GM23338 (cell line): ENCODE data around the gene RBL2.

Experiments used
- CTCF ChIP-seq, 2 experiments: fragments of 200-600 bp in 1 of 2; sonication (generic) in 1 of 2; conservative IDR thresholded peaks; 2 replicates each; pipeline versions ENCODE4 v1.5.1 to v1.6.1; 2016 to 2017; ENCODE audit warnings: antibody characterized with exemption in 2 of 2, low read depth in 2 of 2, mild to moderate bottlenecking in 2 of 2, moderate library complexity in 1 of 2
- EZH2 ChIP-seq: fragments of 200-600 bp; sonication (generic); IDR thresholded peaks from one replicate; pipeline ENCODE4 v1.8.0; 2017; ENCODE audit warnings: antibody characterized with exemption, mild to moderate bottlenecking, low read depth; ENCODE audit not compliant: unreplicated experiment
- EZH2phosphoT487 ChIP-seq: fragments of 200-600 bp; sonication (generic); IDR thresholded peaks from one replicate; pipeline ENCODE4 v1.8.1; 2018; ENCODE audit warnings: antibody characterized with exemption; ENCODE audit not compliant: unreplicated experiment
- JUNB ChIP-seq: IDR thresholded peaks from one replicate; pipeline ENCODE4 v1.6.1; 2016; ENCODE audit warnings: antibody characterized with exemption; ENCODE audit not compliant: unreplicated experiment
- POLR2AphosphoS5 ChIP-seq: IDR thresholded peaks from 2 replicates; pipeline ENCODE4 v1.6.1; 2016; ENCODE audit warnings: antibody characterized with exemption, low read depth
- TF ChIP-seq, protein P1 (sequence below): IDR thresholded peaks from one replicate; pipeline ENCODE4 v1.6.1; 2018; ENCODE audit warnings: antibody characterized with exemption; ENCODE audit not compliant: unreplicated experiment

GRCh38 chr16:53412549-53412948 is 21.7 kb upstream of the RBL2 start:
- no peak for TF ChIP-seq CTCF (conservative IDR thresholded peaks at IDR 0.05; ENCODE audit: low read depth in 2 of 2)
- TF ChIP-seq POLR2AphosphoS5, result no peak
- TF ChIP-seq EZH2, result no peak
- TF ChIP-seq, protein P1, sequence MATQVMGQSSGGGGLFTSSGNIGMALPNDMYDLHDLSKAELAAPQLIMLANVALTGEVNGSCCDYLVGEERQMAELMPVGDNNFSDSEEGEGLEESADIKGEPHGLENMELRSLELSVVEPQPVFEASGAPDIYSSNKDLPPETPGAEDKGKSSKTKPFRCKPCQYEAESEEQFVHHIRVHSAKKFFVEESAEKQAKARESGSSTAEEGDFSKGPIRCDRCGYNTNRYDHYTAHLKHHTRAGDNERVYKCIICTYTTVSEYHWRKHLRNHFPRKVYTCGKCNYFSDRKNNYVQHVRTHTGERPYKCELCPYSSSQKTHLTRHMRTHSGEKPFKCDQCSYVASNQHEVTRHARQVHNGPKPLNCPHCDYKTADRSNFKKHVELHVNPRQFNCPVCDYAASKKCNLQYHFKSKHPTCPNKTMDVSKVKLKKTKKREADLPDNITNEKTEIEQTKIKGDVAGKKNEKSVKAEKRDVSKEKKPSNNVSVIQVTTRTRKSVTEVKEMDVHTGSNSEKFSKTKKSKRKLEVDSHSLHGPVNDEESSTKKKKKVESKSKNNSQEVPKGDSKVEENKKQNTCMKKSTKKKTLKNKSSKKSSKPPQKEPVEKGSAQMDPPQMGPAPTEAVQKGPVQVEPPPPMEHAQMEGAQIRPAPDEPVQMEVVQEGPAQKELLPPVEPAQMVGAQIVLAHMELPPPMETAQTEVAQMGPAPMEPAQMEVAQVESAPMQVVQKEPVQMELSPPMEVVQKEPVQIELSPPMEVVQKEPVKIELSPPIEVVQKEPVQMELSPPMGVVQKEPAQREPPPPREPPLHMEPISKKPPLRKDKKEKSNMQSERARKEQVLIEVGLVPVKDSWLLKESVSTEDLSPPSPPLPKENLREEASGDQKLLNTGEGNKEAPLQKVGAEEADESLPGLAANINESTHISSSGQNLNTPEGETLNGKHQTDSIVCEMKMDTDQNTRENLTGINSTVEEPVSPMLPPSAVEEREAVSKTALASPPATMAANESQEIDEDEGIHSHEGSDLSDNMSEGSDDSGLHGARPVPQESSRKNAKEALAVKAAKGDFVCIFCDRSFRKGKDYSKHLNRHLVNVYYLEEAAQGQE, result no peak
- TF ChIP-seq JUNB, result no peak
- no peak for TF ChIP-seq EZH2phosphoT487
